ENCODE data around the gene SCUBE3.

Gene SCUBE3

DNA sequence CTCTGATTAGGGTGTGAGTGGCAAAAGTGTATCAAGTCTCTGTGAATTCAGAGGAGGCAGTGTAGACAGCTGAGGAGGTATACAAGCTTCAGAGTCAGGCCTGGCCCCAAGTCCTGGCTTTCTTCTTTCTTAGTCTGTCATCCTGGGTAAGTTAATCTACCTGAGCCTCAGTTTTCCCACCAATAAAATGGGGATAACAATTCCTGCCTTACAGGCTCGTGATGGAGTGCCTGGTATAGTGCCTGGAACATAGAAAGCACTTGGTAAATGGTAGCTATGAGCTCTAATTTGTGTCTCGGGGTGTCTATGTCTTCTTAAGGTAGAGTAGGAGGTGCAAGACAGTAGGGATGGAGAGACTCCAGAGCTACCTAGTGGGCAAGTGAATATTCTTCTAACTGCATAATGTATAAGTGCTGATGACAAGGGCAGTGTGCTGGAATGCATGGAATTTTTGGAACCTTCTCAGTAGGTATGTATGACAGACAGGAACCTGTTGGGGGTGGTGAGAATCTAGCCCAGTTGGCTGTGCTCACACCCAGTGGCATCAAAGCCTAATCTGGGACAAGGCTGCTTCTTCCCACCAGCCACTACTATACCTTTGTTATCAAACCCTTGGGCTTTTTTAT, 4.0 kb upstream of the SCUBE3 start:
- no peak for ATAC-seq (ENCODE audit: insufficient read depth, low read depth)
- no peak overlapping the region for H3K4me3 ChIP-seq (ENCODE audit: low read depth in 1 of 2, low read length in 2 of 2)
- no peak overlapping the region for H3K27ac ChIP-seq (ENCODE audit: low read length)
- H4K20me1 ChIP-seq (ENCODE audit: insufficient read depth, low read length): peaks cover 9% of the 10 kb centered on the region; the same call in 1 of the 2 replicates
- no peaks in the 10 kb centered on the region for H3K36me3 ChIP-seq (ENCODE audit: insufficient read depth, low read length)
- H2AFZ ChIP-seq (ENCODE audit: low read depth, low read length): no peak overlapping the region
- DNase-seq: no peak
- no peak overlapping the region for H3K9ac ChIP-seq (ENCODE audit: low read depth, low read length)
- no peaks in the 10 kb centered on the region for H3K9me3 ChIP-seq (ENCODE audit: insufficient read depth, low read length, severe bottlenecking)
- no peak overlapping the region for H3K4me2 ChIP-seq (ENCODE audit: insufficient read depth, low read length)
- no peaks in the 10 kb centered on the region for H3K4me1 ChIP-seq (ENCODE audit: insufficient read depth, low read length)
- TF ChIP-seq EZH2 (IDR thresholded peaks at IDR 0.05; ENCODE audit: borderline replicate concordance, low read depth, low read length, severe bottlenecking): no peak
- TF ChIP-seq CTCF (IDR thresholded peaks at IDR 0.05; ENCODE audit: borderline replicate concordance, extremely low read depth, low read length, poor library complexity, severe bottlenecking): no peak
- H3K27me3 ChIP-seq (ENCODE audit: insufficient read depth, low read length, poor library complexity): peaks cover 6% of the 10 kb centered on the region
- no peaks in the 10 kb centered on the region for H3K79me2 ChIP-seq (ENCODE audit: insufficient read depth, low read length)

DNA sequence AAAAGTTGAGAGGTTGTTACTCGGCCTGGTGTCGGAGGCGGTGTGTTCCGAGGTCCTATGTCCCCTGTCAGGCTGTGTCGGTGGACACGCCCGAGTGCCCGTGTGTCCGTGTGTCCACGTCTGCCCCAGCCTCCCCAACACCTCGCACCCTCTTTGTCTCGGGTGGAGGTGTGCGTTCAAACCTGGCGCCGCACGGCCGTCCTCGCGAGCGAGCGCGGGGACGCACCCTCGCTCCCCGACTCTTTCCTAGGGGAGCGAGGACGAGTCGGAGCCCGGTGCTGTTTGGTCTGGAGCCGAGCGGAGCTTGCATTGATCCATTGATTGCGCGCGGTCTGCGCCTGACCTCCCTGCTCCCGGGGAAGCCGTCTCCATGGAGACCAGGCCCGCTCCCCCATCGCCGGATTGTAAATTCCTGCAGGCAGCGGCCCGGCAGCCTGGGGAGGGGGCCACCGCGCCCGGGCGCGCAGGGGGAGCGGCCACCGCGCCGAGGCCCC, 411 bp upstream of the SCUBE3 start:
- Histone ChIP-seq H2AFZ (ENCODE audit: low read depth, low read length) (no peak overlapping the region), H3K27me3 (ENCODE audit: insufficient read depth, low read length, poor library complexity) (no peaks in the 10 kb centered on the region), H3K36me3 (ENCODE audit: insufficient read depth, low read length) (no peaks in the 10 kb centered on the region), H3K27ac (ENCODE audit: low read length) (no peak overlapping the region), H4K20me1 (ENCODE audit: insufficient read depth, low read length) (peaks cover 7% of the 10 kb centered on the region; the same call in 1 of the 2 replicates), H3K79me2 (ENCODE audit: insufficient read depth, low read length) (no peaks in the 10 kb centered on the region), H3K4me2 (ENCODE audit: insufficient read depth, low read length) (no peak overlapping the region), H3K9ac (ENCODE audit: low read depth, low read length) (no peak overlapping the region), H3K9me3 (ENCODE audit: insufficient read depth, low read length, severe bottlenecking) (no peaks in the 10 kb centered on the region), H3K4me3 (ENCODE audit: low read depth in 1 of 2, low read length in 2 of 2) (no peak overlapping the region), H3K4me1 (ENCODE audit: insufficient read depth, low read length) (no peaks in the 10 kb centered on the region)
- DNase-seq (no peak), ATAC-seq (ENCODE audit: insufficient read depth, low read depth) (no peak)
- TF ChIP-seq EZH2 (IDR thresholded peaks at IDR 0.05; ENCODE audit: borderline replicate concordance, low read depth, low read length, severe bottlenecking) (no peak), CTCF (IDR thresholded peaks at IDR 0.05; ENCODE audit: borderline replicate concordance, extremely low read depth, low read length, poor library complexity, severe bottlenecking) (no peak)

- H3K27ac ChIP-seq (ENCODE audit: low read length): no peak overlapping the region
- H3K9me3 ChIP-seq (ENCODE audit: insufficient read depth, low read length, severe bottlenecking): no peaks in the 10 kb centered on the region
- H3K4me2 ChIP-seq (ENCODE audit: insufficient read depth, low read length): no peak overlapping the region
- no peaks in the 10 kb centered on the region for H3K79me2 ChIP-seq (ENCODE audit: insufficient read depth, low read length)
- no peak for DNase-seq
- H2AFZ ChIP-seq (ENCODE audit: low read depth, low read length): no peak overlapping the region
- peaks cover 3% of the 10 kb centered on the region; the same call in 1 of the 2 replicates for H3K36me3 ChIP-seq (ENCODE audit: insufficient read depth, low read length)
- ATAC-seq (ENCODE audit: insufficient read depth, low read depth): no peak
- no peaks in the 10 kb centered on the region for H3K27me3 ChIP-seq (ENCODE audit: insufficient read depth, low read length, poor library complexity)
- TF ChIP-seq CTCF (IDR thresholded peaks at IDR 0.05; ENCODE audit: borderline replicate concordance, extremely low read depth, low read length, poor library complexity, severe bottlenecking): no peak
- TF ChIP-seq EZH2 (IDR thresholded peaks at IDR 0.05; ENCODE audit: borderline replicate concordance, low read depth, low read length, severe bottlenecking): no peak
- H3K4me3 ChIP-seq (ENCODE audit: low read depth in 1 of 2, low read length in 2 of 2): no peak overlapping the region
- H4K20me1 ChIP-seq (ENCODE audit: insufficient read depth, low read length): peaks cover 7% of the 10 kb centered on the region; the same call in 1 of the 2 replicates
- H3K4me1 ChIP-seq (ENCODE audit: insufficient read depth, low read length): no peaks in the 10 kb centered on the region
- H3K9ac ChIP-seq (ENCODE audit: low read depth, low read length): no peak overlapping the region
These were observed 1.3 kb downstream of the SCUBE3 start for GRCh38 chr6:35214869-35215664.
